MM.1S (cell line): Measurements from ENCODE around the gene GPR3.

ENCODE experiments used
- DNase-seq: peaks from one replicate; pipeline ENCODE4 v3.0.0-alpha.2; 2015
- H2AFZ ChIP-seq: fragments of 300-600 bp; sonication (generic); 2 replicates; pipeline ENCODE4 v1.6.0; 2016; ENCODE audit warnings: antibody characterized with exemption, low read length
- H3F3A ChIP-seq: fragments of 300-600 bp; sonication (generic); 2 replicates; pipeline ENCODE4 v1.6.1; 2016; ENCODE audit warnings: mild to moderate bottlenecking, antibody characterized with exemption, low read length, moderate library complexity, mixed read lengths; ENCODE audit not compliant: insufficient read depth
- H3K27ac ChIP-seq: fragments of 300-600 bp; sonication (generic); 2 replicates; pipeline ENCODE4 v1.5.1; 2016; ENCODE audit warnings: mild to moderate bottlenecking, low read length
- H3K27me3 ChIP-seq: fragments of 300-600 bp; sonication (generic); replicated peaks from 2 replicates; pipeline ENCODE4 v1.6.0; 2016; ENCODE audit warnings: low read length; ENCODE audit not compliant: insufficient read depth
- H3K36me3 ChIP-seq: fragments of 300-600 bp; sonication (generic); replicated peaks from 2 replicates; pipeline ENCODE4 v1.6.1; 2016; ENCODE audit warnings: mild to moderate bottlenecking, low read length, mixed read lengths; ENCODE audit not compliant: insufficient read depth
- H3K4me1 ChIP-seq: fragments of 300-600 bp; sonication (generic); 2 replicates; pipeline ENCODE4 v1.6.1; 2016; ENCODE audit warnings: low read length, mixed read lengths
- H3K4me2 ChIP-seq: fragments of 300-600 bp; sonication (generic); 2 replicates; pipeline ENCODE4 v1.6.0; 2016; ENCODE audit warnings: low read depth, low read length
- H3K4me3 ChIP-seq: fragments of 300-600 bp; sonication (generic); 2 replicates; pipeline ENCODE4 v1.5.1; 2016; ENCODE audit warnings: low read length, mixed read lengths
- H3K79me2 ChIP-seq: fragments of 300-600 bp; sonication (generic); 2 replicates; pipeline ENCODE4 v1.6.1; 2016; ENCODE audit warnings: mixed run types, low read length, mixed read lengths
- H3K9ac ChIP-seq: fragments of 300-600 bp; sonication (generic); 2 replicates; pipeline ENCODE4 v1.6.1; 2016; ENCODE audit warnings: low read length, mixed read lengths
- H3K9me2 ChIP-seq: fragments of 300-600 bp; sonication (generic); replicated peaks from 2 replicates; pipeline ENCODE4 v1.6.1; 2016; ENCODE audit warnings: mild to moderate bottlenecking, low read length, mixed read lengths; ENCODE audit not compliant: insufficient read depth
- H3K9me3 ChIP-seq: fragments of 300-600 bp; sonication (generic); replicated peaks from 2 replicates; pipeline ENCODE4 v1.6.1; 2016; ENCODE audit warnings: mild to moderate bottlenecking, low read length, mixed read lengths; ENCODE audit not compliant: insufficient read depth
- H4K20me1 ChIP-seq: fragments of 300-600 bp; sonication (generic); 2 replicates; pipeline ENCODE4 v1.6.1; 2016; ENCODE audit warnings: mild to moderate bottlenecking, low read length, moderate library complexity, mixed read lengths; ENCODE audit not compliant: insufficient read depth
- EZH2 ChIP-seq: fragments of 300-600 bp; sonication (generic); optimal IDR thresholded peaks from 2 replicates; pipeline ENCODE3; 2017; ENCODE audit warnings: low read depth, mild to moderate bottlenecking, antibody characterized with exemption, low read length, mixed read lengths
- EZH2phosphoT487 ChIP-seq: fragments of 300-600 bp; sonication (generic); IDR thresholded peaks from 2 replicates; pipeline ENCODE4 v1.6.1; 2018; ENCODE audit warnings: antibody characterized with exemption, low read length
- TF ChIP-seq, protein P1 (sequence below): fragments of 300-600 bp; sonication (generic); IDR thresholded peaks from 2 replicates; pipeline ENCODE4 v1.5.1; 2016; ENCODE audit warnings: antibody characterized with exemption, low read length, mixed read lengths

The GPR3 gene

GRCh38 chr1:27357281-27358037 is 35.0 kb upstream of the GPR3 start:
- H3K9ac ChIP-seq, result 0 out of 2 replicates have a peak overlapping the region, but pooled peaks have one; percentile 22

DNA sequence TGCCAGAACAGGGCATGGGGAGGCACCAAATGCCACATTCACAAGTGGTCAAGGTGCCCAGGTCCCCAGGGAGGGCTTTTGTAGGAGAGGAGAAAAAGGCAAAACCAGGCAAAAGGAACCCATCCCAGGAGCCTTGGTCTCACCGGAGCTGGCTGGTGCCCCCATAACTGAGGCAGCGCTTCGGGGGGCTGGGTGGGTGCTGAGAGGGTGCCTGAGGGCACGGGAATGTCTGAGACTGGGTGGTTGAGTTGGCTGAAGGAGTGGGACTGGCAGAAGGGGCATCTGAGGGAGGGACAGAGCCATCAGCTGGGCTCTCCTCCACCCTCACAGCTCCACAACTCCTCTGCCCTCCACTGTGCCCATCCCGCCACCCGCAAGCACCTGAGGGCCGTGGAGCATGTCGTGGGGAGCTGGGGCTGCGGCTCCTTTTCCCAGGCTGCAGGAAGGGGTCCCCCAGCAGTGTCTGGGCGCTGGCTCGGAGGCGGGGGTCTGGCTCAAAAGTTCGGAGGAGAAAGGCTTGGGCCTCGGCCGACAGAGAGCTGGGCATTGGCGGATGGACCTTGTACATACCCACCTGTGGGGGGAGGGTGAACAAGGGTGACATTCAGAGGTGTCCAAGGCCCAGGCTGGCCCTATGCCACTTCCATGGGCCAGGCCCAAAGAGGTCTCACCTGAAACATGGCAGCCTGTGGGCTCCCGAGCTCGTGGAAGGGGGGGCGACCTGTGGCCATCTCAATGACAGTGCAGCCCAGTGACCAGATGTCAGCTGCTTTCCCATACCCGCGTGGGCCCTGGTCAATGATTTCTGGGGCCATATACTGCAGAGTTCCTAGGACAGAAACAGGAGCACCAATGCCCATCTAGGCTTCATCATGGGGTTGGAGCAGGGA is 34.1 kb upstream of the GPR3 start:
- Histone ChIP-seq H3K27me3 (peaks cover 17% of the 10 kb centered on the region), H3K9ac (no peak overlapping the region), H3K9me3 (no peaks in the 10 kb centered on the region), H3K4me2 (peak overlapping the region; percentile 93; the same call in 1 of the 2 replicates), H3K79me2 (no peaks in the 10 kb centered on the region), H3K27ac (no peak overlapping the region), H4K20me1 (no peaks in the 10 kb centered on the region), H3K9me2 (no peaks in the 10 kb centered on the region), H3F3A (no peaks in the 10 kb centered on the region), H3K4me3 (no peak overlapping the region), H2AFZ (peak overlapping the region; percentile 22; the same call in 1 of the 2 replicates), H3K36me3 (no peaks in the 10 kb centered on the region), H3K4me1 (no peaks in the 10 kb centered on the region)
- no peak for TF ChIP-seq EZH2phosphoT487
- no peak for TF ChIP-seq EZH2
- TF ChIP-seq, protein P1, sequence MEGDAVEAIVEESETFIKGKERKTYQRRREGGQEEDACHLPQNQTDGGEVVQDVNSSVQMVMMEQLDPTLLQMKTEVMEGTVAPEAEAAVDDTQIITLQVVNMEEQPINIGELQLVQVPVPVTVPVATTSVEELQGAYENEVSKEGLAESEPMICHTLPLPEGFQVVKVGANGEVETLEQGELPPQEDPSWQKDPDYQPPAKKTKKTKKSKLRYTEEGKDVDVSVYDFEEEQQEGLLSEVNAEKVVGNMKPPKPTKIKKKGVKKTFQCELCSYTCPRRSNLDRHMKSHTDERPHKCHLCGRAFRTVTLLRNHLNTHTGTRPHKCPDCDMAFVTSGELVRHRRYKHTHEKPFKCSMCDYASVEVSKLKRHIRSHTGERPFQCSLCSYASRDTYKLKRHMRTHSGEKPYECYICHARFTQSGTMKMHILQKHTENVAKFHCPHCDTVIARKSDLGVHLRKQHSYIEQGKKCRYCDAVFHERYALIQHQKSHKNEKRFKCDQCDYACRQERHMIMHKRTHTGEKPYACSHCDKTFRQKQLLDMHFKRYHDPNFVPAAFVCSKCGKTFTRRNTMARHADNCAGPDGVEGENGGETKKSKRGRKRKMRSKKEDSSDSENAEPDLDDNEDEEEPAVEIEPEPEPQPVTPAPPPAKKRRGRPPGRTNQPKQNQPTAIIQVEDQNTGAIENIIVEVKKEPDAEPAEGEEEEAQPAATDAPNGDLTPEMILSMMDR, result no peak
- DNase-seq, result no peak

More at GRCh38 chr1:27357281-27358037, 35.0 kb upstream of the GPR3 start:
- Histone ChIP-seq H3K27me3 (peaks cover 17% of the 10 kb centered on the region), H3K4me1 (no peaks in the 10 kb centered on the region), H3K9me2 (no peaks in the 10 kb centered on the region), H3K4me2 (peak overlapping the region; percentile 93), H3K9me3 (no peaks in the 10 kb centered on the region), H3K79me2 (no peaks in the 10 kb centered on the region), H3F3A (no peaks in the 10 kb centered on the region), H3K27ac (no peak overlapping the region), H4K20me1 (no peaks in the 10 kb centered on the region), H2AFZ (peak overlapping the region; percentile 95), H3K4me3 (peak overlapping the region; percentile 58), H3K36me3 (no peaks in the 10 kb centered on the region)
- peak; percentile 64 for DNase-seq
- TF ChIP-seq, protein P1, result peak; percentile 94
- TF ChIP-seq EZH2, result no peak

DNA sequence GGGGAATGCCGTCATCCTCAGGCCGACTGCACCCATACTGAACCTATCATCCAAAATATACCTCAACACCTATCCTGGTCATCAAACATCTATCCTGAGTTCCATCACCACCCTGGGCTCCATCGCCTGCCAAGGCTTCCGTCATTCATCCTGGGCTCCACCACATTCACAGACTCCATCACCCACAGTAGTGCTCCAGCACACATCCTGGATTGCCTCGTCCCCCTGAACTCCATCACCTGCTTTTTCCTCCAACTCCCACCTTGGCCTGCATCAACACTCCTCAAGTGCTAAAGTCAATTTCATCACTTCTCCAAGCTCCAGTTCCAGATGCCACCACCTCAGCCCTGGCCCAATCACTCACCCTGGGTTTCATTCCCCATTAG is 33.5 kb upstream of the GPR3 start:
- Histone ChIP-seq H3K9ac (no peak overlapping the region), H3K4me1 (no peaks in the 10 kb centered on the region), H3K4me2 (no peak overlapping the region), H2AFZ (no peak overlapping the region), H3K36me3 (no peaks in the 10 kb centered on the region), H3K9me3 (no peaks in the 10 kb centered on the region), H3K79me2 (no peaks in the 10 kb centered on the region), H3K4me3 (no peak overlapping the region), H3K9me2 (no peaks in the 10 kb centered on the region), H3F3A (no peaks in the 10 kb centered on the region), H3K27ac (no peak overlapping the region), H4K20me1 (no peaks in the 10 kb centered on the region), H3K27me3 (peaks cover 17% of the 10 kb centered on the region)
- TF ChIP-seq EZH2phosphoT487, result no peak
- no peak for TF ChIP-seq EZH2
- TF ChIP-seq, protein P1, result no peak
- DNase-seq, result no peak
